GM18502 (cell line): ENCODE measurements around the gene MYLK.
"Not testable (repeated sequence)": the region's sequence is repeated elsewhere in the genome, so short reads cannot be mapped to it uniquely, and the experiment has no call there.

ENCODE experiments used
- ATAC-seq: cut with Tn5 transposase; IDR thresholded peaks from one replicate; pipeline ENCODE4 v1.9.1; 2021; ENCODE audit warnings: mild to moderate bottlenecking; ENCODE audit not compliant: unreplicated experiment, poor library complexity

Gene MYLK

DNA sequence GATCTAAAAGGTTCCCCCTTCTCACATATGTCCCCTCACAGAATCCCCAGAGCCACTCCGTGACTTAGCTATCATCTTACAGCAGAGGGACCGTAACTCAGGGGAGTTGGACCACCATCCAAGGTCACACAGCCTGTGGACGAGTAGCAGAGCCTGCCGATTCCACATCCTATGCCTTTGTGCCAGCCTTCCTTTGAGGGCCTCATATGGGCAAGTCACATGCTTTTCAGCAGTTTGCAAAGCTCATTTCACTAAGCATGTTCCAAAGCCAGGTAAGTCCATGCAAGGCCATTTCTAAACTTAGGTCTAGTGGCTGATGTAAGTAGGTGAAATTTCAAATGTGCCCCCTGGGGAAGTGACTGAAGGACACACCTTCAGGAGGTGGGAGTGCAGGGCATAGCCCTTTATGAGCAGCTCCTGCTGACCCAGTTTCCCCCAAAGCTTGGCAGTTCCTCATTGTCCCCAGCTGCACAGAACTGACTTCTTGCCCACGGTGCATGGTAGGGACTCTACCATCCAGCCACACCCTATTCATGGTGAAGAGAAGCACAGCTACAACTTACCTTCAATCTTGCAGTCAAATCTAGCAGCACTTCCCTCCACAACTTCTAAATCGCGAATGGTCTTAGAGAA, 265.9 kb downstream of the MYLK start:
- ATAC-seq: no peak

DNA sequence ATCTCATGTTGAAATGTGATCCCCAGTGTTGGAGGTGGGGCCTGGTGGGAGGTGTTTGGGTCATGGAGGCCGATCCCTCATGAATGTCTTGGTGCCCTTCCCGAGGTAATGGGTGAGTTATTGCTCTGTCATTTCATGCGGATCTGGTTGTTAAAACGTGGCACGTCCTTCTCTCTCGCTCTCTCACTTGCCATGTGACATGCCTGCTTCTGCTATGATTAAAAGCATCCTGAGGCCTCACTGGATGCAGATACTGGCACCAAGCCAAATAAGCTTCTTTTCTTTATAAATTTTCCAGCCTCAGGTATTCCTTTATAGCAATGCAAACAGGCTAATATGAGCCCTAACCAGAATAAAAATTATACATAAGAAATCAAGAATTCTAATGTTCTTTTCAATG, 267.5 kb downstream of the MYLK start:
- no peak for ATAC-seq

DNA sequence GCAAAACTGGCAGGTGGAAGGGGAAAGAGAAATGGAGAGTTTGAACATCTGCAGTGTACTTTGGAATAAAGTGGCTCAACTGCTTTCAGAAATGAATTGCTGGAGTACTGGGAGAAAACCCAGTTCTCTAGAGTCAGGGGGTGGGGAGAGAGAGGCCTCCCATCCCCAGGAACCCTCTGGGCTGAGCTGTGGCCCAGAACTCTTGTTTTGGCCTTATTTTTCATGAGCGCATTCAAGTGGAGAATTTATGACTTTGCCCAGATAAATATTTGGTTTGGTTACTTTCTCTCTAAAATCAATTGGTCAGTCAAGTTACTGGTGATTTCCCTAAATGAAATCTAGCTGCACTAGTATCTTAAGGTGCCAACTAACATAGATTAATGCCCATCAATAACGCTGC, 270.6 kb downstream of the MYLK start:
- ATAC-seq: no peak

- not testable (repeated sequence) for ATAC-seq
These were observed 272.5 kb downstream of the MYLK start for GRCh38 chr3:123611674-123612073.

- ATAC-seq: no peak
These were observed 273.1 kb downstream of the MYLK start for GRCh38 chr3:123611082-123611481.

DNA sequence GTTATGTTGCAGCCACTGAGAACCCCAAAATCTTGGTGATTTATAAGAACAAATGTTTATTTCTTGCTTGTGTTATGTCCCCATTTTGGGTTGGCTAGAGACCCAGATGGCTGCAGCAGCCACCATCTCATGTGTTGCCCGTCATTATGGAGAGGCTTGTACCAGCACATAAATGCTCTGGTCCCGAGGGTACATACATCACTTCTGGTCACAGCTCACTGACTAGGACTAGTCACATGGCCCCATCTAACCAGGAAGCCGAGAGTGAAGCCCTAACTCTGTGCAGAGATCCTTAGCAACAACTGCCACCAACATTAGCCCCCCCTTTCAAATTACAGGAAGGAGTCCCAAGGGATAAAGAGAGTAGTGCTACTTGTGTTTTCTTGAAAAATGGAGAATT, 273.8 kb downstream of the MYLK start:
- ATAC-seq: peak; percentile 85

DNA sequence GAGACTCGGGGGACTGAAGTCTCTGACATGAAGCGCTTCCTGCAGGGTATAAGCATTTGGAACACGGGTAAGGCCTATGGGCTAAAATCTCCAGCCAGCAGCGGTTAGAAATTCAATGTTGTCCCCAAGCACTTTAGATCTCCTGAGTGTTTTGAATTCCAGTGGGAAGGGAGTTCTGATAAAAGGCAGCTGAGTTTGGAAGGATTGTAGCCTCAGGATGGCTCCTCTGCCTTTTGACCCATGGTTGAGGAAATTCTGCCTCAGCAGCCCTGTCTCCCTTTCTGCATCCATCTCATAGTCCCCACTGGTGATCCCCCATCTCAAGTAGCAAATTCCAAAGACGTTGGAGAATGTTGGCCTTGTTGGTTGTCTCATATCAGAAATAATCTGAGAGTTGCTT, 275.1 kb downstream of the MYLK start:
- ATAC-seq: no peak

- no peak for ATAC-seq
These were observed 275.7 kb downstream of the MYLK start for GRCh38 chr3:123608263-123608937.

DNA sequence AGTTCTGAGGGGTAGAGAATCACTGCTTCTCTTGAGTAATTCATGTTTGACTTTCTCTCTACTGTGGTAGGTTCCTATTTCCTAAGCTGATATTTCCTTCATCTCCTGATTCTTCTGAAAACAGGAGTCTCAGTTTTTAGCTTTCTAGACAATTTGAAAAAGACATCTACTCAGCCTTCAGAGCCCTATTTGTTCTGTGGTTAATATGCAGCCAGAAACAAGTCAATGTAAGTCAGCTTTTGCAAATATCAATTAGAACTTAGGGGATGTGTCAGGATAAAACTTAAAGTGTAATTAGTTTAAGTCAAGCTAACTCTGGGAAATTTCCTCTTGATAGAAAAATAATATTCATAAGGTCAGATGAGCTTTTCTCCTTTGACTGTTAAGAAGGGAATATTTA, 277.6 kb downstream of the MYLK start:
- no peak for ATAC-seq

DNA sequence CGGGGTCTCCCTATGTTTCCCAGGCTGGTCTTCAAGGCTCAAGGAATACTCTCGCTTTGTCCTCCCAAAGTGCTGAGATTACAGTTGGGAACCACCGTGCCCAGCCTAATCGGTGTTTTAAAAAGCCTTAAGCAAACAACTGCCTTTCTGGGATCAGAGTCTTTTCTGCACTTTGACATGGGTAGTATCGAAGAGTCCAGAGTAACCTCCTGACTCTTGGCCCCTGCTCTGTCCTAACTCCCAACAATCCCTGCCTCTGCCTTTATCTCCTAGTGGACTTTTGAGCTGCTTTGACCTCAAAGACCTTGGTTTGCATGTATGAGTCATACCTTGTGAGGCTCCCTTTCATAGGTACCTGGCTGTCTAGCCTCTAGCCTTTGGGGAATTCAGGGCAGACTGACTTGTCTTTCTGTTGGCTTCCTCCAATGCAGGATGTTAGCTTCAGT, 278.3 kb downstream of the MYLK start:
- ATAC-seq: peak; percentile 69

DNA sequence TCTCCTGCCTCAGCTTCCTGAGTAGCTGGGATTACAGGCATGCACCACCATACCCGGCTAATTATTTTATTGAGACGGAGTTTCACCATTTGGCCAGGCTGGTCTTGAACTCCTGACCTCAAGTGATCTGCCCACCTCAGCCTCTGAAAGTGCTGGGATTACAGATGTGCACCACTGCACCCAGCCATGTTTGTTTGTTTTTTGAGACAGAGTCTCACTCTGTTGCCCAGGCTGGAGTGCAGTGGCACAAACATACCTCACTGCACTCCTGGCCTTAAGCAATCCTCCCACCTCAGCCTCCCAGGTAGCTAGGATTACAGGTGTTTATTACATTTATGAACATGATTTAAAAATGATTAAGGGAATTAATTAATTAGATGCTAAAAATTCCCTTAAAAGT, 281.0 kb downstream of the MYLK start:
- not testable (repeated sequence) for ATAC-seq

DNA sequence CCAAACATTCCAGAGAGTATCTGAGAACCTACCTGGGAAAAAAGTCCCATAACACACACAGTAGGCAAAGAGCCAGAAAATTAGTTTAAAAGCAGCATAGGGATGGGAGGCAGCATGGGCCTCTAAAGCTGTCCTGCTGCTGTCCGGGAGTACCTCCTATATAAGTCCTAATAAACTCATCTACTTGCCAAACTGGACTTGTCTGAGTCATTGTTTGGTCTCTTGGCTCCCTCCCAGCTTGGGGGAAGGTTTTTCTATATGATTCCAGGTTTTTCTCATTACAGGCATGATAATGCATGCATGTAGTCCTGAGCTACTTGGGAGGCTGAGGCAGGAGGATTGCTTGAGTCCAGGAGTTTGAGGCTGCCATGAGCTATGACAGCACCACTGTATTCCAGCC, 281.8 kb downstream of the MYLK start:
- ATAC-seq: no peak

GRCh38 chr3:123600863-123601262, 283.3 kb downstream of the MYLK start:
- ATAC-seq: not testable (repeated sequence)

DNA sequence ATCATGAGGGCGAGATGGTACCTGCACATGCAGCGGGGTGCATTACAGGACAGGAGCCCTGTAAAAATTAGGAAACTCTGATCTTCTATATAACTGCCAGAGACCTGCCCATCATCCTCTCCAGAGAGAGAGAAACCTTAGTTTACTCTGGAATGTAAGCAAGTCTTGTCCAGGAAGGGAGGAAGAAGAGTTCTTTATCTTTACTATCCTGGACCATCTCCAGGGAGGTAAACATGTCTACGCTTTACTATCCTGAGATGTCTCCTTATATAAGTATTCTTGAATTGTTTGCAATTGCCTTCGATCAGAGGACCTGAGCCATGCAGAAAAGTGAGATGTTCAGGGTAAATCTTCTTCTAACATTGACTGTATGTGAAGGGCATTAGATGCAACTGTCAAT, 286.6 kb downstream of the MYLK start:
- no peak for ATAC-seq

GRCh38 chr3:123595396-123596180, 288.5 kb downstream of the MYLK start:
- no peak for ATAC-seq

DNA sequence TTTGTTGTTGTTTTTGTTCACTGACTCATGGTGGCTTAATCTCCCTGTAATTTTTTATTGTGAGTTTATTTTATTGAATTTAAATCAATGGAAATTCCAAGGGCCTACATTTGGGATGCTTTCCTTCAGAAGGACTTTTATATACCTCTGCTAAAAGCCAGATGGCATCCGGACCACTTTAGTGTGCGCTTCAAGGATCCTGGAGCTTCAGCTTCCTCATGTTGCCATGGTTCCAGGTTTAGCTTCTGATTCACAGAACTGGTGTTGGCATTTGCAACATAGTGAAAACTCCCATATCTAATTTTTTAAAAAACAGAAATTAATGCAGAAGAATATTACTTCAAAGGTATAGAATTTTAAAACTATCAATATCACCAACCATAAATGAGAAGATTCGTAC, 290.8 kb downstream of the MYLK start:
- ATAC-seq: no peak

DNA sequence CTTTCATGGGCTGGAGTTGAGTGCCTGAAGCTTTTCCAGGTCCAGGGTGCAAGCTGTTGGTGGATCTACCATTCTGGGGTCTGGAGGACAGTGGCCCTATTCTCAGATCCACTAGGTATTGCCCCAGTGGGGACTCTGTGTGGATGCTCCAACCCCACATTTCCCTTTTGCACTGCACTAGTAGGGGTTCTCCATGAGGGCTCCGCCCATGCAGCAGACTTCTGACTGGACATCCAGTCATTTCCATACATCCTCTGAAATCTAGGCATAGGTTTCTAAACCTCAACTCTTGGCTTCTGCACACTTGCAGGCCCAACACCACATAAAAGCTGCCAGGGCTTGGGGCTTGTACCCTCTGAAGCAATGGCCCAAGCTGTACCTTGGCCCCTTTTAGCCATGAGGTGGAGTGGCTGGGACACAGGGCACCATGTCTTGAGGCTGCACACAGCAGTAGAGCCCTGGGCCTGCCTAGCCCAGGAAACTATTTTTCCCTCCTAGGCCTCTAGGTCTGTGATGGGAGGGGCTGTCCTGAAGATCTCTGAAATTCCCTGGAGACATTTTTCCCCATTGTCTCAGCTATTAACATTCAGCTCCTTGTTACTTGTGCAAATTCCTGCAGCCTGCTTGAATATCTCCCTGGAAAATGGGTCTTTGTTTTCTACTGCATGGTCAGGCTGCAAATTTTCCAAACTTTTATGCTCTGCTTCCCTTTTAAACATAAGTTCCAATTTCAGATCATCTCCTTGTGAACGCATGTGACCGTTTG, 293.3 kb downstream of the MYLK start:
- no peak for ATAC-seq

DNA sequence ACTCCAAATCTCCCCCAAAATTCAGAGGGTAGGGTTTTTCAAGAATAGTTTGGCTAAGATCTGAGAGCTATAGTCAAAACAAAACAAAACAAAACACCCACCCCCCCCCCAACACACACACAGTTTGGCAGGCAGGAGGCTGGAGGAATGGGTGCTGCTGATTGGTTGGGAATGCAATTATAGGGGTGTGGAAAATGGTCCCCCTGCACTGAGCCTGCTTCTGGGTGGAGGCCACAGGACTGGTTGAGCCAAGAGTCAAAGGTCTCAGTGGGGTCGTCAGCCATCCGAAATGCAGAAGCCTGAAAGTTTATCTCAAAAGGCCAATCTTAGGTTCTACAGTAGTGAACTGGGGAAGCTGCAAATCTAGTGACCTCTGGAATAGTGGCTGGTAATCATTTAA, 296.7 kb downstream of the MYLK start:
- ATAC-seq: no peak

- no peak for ATAC-seq
These were observed 297.2 kb downstream of the MYLK start for GRCh38 chr3:123586968-123587367.

DNA sequence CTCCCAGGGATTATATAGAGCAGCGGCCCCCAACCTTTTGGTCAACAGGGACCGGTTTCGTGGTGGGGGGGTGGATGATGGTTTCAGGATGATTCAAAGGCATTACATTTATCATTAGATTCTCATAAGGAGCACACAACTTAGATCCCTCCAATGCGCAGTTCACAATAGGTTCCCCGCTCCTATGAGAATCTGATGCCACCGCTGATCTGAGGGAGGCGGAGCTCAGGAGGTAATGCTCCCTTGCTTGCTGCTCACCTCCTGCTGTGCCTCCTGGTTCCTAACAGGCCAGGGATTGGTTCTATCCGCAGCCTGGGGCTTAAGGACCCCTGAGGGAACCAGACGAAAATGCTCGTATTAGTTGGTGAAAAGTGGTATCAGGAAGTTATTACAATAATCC, 298.0 kb downstream of the MYLK start:
- ATAC-seq: no peak
